Measurements from ENCODE around the gene TBC1D13.

TBC1D13 gene

GRCh38 chr9:128821584-128822406 lies 34.7 kb downstream of the TBC1D13 start:
- DNase-seq (ENCODE audit: insufficient read length, low spot score) (no peak), FAIRE-seq (no peak)
- no peak for TF ChIP-seq POLR2A (IDR thresholded peaks at IDR 0.05; ENCODE audit: low read depth, low read length)

- no peak for DNase-seq (ENCODE audit: insufficient read length, low spot score)
- FAIRE-seq, result no peak
- no peak for TF ChIP-seq POLR2A (IDR thresholded peaks at IDR 0.05; ENCODE audit: low read depth, low read length)
Measured at GRCh38 chr9:128822407-128823042, 35.5 kb downstream of the TBC1D13 start.

- FAIRE-seq (no peak), DNase-seq (ENCODE audit: insufficient read length, low spot score) (no peak)
- no peak for TF ChIP-seq POLR2A (IDR thresholded peaks at IDR 0.05; ENCODE audit: low read depth, low read length)
Measured at GRCh38 chr9:128823362-128823902, 36.4 kb downstream of the TBC1D13 start.

GRCh38 chr9:128823903-128824406 lies 36.9 kb downstream of the TBC1D13 start:
- DNase-seq (ENCODE audit: insufficient read length, low spot score), result no peak
- TF ChIP-seq POLR2A (IDR thresholded peaks at IDR 0.05; ENCODE audit: low read depth, low read length), result no peak
- FAIRE-seq, result no peak

- TF ChIP-seq POLR2A (IDR thresholded peaks at IDR 0.05; ENCODE audit: low read depth, low read length), result no peak
- DNase-seq (ENCODE audit: insufficient read length, low spot score) (no peak), FAIRE-seq (no peak)
Measured at GRCh38 chr9:128824911-128825310, 37.9 kb downstream of the TBC1D13 start.

- peak; percentile 58 for DNase-seq (ENCODE audit: insufficient read length, low spot score)
- no peak for FAIRE-seq
- no peak for TF ChIP-seq POLR2A (IDR thresholded peaks at IDR 0.05; ENCODE audit: low read depth, low read length)
Measured at GRCh38 chr9:128825923-128826700, 39.1 kb downstream of the TBC1D13 start.

- FAIRE-seq, result no peak
- no peak for TF ChIP-seq POLR2A (IDR thresholded peaks at IDR 0.05; ENCODE audit: low read depth, low read length)
- no peak for DNase-seq (ENCODE audit: insufficient read length, low spot score)
Measured at GRCh38 chr9:128828267-128828666, 41.2 kb downstream of the TBC1D13 start.

GRCh38 chr9:128828719-128829452 lies 41.8 kb downstream of the TBC1D13 start:
- DNase-seq (ENCODE audit: insufficient read length, low spot score) (no peak), FAIRE-seq (no peak)
- TF ChIP-seq POLR2A (IDR thresholded peaks at IDR 0.05; ENCODE audit: low read depth, low read length), result no peak

GRCh38 chr9:128829477-128830251 lies 42.6 kb downstream of the TBC1D13 start, which contains the start of gene SPOUT1:
TSS of gene SPOUT1 (minus strand) at chr9:128829794. CDS start at chr9:128829780, 14 bp downstream.
- DNase-seq (ENCODE audit: insufficient read length, low spot score), result peak; percentile 98
- peak; percentile 48 for FAIRE-seq
- peak; percentile 95 for TF ChIP-seq POLR2A (IDR thresholded peaks at IDR 0.05; ENCODE audit: low read depth, low read length)

GRCh38 chr9:128833696-128834095 lies 46.6 kb downstream of the TBC1D13 start:
- FAIRE-seq, result no peak
- no peak for TF ChIP-seq POLR2A (IDR thresholded peaks at IDR 0.05; ENCODE audit: low read depth, low read length)
- DNase-seq (ENCODE audit: insufficient read length, low spot score), result no peak

GRCh38 chr9:128835246-128836210 lies 48.5 kb downstream of the TBC1D13 start:
- FAIRE-seq (no peak), DNase-seq (ENCODE audit: insufficient read length, low spot score) (no peak)
- TF ChIP-seq POLR2A (IDR thresholded peaks at IDR 0.05; ENCODE audit: low read depth, low read length), result no peak
